ENCODE data around the gene SYT1. TPM values are rescaled to one million over a fixed set of nuclear protein-coding genes. Genes with fewer than 3 reads are reported as not detected.

Gene SYT1
- total RNA-seq, 1 donor from 2014 or later = not detected

DNA sequence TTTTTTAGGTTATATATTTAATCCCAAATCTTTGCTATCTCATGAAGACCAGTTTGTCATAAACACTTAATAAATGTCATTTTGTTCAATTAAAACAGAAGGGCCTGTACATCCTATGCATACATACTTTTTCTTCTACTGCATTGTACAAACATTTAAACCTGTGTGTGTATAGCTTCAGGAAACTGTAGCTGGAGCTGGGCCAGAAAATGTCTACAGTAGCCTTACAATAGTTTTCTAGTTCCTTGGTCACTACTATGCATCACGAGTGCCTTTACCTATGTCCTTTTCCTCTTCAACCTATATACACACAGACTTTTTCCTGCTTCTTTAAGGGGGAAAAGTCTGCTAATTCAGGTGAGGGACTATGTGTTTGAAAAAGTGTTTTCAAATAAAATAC lies 523.4 kb downstream of the SYT1 start:
- intact Hi-C loops (cut with micrococcal nuclease) = no loop called here

DNA sequence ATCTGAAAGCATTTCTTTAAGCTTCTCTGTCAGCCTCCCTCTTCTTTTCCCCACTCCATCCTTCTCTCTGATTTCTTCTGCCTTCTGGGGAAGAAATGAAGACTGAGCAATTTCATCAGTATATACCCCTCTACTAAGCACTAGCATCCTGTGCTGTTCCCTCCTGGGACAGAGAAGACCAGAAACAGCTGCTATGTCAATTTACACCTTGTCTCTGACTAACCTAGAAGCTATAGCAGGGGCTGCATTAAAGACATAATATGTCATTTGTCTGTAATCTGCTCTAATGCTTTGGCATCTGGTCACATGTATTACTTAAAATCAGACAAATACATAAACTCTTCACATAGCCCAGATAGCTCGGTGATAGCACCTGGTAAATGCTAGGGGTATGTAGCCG lies 529.3 kb downstream of the SYT1 start:
- intact Hi-C loops (cut with micrococcal nuclease) = no loop called here

DNA sequence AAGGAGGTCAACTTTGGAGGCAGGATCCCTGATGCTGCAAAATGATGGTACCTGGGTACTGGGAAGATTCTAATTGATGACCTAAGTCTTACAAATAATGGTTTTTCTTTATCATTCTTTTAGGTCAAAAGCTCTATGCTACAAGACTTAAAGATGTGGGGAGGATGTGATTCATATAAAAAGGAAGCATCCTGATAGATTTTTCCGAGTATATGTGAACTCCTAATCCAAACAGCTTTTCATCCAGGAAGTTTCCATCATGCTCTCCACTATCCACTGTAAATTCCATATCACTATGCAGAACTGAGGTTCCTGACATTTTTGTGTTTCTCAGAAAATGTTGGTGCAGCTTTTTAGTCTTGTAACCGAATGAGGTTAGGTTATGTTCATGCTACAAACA lies 533.0 kb downstream of the SYT1 start:
- intact Hi-C loops (cut with micrococcal nuclease) = no loop called here

DNA sequence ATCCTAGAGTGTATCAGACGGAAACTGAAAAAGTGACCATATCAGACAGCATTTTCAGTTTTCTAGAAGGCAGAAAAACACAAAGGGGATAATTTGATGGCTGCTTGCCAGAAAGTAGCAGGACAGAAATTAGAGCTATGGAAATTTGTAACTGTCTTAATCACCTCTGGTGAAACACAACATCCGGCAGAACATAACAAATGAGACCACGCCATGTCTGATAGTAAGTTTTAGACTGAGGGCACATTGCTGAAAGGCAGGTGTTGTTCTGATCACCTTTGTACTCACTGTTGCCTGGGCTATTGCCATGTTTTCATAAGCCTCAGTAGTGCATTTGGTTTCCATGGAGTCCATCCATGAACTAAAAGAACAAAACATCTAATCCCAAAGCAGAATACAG lies 535.9 kb downstream of the SYT1 start:
- intact Hi-C loops (cut with micrococcal nuclease) = no loop called here

DNA sequence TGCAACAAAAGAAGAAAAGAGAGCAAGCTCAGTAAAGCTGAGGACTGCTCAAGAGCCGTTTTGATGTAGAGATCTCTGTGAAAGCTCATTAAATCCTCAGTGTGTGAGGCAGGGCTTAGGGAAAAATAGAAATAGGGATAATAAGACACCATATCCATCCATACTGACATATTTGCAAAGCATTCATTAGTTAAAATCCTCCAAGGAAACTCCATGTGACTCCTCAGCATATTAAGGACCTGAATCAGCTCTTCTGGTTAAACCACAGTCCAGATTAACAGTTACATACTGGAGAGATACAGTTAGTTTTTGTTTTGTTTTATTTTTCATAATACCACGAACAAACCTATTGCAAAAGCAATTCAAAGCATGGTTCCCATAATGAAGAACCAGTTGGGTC lies 538.0 kb downstream of the SYT1 start:
- intact Hi-C loops (cut with micrococcal nuclease) = no loop called here

DNA sequence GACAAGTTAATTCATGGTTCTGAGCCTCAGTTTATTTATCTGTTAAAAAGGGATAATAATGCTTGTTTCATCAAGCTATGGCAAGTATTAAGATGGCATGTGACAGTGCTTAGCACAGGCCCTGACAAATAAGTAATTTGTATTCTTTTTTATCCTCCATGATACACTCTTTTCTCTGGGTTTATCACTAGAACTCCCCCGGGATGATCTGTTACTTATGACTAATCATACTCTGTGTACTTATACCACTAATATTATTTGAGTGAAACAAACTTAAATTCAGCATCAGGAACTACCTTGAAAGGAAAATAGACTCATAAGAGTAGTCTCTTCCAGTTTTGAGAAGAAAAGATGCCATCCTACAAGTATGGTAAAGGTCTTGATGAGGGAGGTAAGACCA lies 542.4 kb downstream of the SYT1 start:
- intact Hi-C loops (cut with micrococcal nuclease) = loop anchor here (5.0 kb wide), 1 partner anchor 330 kb away; no protein-coding TSS in a partner anchor

DNA sequence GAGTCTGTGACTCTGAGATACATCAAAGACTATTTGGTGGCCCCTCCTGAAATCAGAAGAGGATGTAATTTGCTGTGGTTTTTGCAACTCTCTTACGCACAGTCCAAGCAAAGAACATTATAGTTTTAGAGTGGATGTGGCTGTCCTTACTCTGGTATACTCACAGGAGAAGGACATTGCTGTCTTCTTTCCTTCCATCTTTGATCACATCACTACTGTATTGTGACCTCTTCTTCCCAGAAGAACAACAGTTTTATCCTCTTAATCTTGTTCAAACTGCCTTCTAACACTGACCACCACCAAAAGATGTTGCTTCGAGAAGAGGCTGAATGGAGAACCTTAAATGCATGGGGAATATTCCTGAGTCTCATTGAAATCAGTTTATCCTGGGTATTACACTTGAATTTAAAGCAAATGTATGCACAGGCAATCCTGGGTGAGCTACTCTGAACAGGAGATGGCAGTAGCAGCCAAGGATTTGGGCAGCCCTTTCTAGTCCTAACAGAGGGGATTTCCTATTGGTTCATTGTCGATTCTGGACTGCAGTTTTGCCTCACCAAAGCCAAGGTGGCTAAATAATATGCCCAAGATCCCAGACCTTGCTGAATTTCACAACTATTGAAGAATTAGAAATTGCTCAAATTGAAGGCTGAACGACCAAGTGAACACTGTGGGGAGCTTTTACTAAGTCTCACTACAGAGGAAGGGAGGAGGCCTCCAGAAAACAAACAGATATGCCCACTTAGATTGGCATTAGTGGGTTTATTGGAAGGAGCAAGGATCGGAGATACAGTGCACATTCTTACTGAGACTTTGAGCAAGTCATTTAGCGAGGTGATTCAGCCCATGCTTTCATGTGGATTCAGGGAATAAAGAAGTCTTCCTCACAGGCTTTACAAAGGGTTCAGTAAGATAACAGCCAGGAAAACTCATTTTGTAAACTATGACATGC lies 543.4 kb downstream of the SYT1 start:
- intact Hi-C loops (cut with micrococcal nuclease) = loop anchor here (5.0 kb wide), 1 partner anchor 329 kb away; no protein-coding TSS in a partner anchor

DNA sequence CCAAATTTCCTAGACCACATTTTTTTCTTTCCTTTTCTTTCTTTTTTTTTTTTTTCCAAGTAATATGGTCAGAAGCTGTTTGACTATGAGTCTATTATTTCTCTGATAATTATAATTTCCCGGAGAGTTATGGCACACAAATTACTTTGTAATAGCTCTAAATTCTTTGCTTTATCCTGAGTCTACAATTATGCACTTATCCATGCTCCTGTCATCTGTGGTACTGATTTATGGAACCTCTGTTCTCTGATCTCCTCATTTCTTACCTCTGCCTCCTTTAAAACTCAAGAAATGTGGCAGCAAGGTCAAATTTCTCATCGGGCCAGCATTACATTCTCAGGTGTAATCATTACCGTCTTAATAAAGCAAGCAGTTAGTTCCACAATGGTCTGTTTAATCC lies 544.1 kb downstream of the SYT1 start:
- intact Hi-C loops (cut with micrococcal nuclease) = loop anchor here (5.0 kb wide), 1 partner anchor 329 kb away; no protein-coding TSS in a partner anchor

DNA sequence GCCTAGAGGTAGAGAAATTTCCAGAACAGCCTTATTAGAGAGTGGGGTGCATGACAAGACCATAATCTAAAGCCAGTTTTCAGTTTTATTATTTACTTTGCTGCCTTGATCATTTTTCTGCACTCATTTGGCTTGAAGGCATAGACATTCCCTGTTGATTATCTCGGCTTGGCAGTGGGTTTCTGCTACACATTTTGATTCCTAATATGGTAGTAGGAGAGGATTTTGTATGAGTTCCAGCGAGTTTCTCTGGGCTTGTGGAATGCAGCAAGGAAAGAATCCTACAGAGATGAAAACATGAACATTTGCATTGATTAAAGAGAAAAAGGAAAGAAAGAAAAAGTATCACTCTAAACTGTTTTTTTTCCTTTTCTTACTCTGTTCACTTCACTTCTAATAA lies 545.0 kb downstream of the SYT1 start:
- intact Hi-C loops (cut with micrococcal nuclease) = loop anchor here (5.0 kb wide), 1 partner anchor 328 kb away; no protein-coding TSS in a partner anchor

DNA sequence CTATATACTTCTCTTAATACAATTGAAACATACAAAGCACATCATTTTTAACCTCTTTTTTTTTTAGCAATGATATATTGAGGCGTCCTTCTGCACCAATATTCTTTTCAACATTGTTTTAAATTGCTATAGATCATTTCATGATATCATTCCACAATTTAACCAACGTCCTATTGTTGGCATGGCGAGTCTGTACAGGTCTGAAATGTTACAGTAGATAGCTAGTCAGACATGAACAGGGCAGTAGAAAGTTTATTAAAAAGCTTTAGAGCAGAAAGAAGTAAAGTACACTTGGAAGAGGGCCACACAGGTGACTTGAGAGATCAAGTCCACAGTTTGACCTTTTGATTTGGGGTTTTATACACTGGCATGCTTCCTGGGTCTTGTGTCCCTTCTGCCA lies 547.2 kb downstream of the SYT1 start:
- intact Hi-C loops (cut with micrococcal nuclease) = no loop called here

DNA sequence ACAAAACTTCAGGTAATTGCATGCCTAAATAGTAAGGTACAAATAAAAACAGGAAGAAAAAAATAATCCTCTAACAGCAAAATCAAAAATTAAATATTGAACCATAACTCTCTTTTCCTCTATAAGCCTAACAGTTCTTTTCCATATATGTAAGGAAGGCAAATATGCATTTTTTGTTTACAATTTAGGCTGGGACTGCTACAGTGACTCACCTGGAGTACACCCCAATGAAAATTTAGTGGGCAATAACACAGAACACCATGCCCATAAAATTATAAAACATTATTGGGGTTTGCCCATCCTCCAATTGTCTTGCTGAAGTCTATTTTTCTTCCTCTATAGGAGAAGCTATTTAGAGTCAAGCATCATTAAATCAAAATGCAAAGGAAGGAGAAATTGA lies 549.2 kb downstream of the SYT1 start:
- intact Hi-C loops (cut with micrococcal nuclease) = no loop called here

DNA sequence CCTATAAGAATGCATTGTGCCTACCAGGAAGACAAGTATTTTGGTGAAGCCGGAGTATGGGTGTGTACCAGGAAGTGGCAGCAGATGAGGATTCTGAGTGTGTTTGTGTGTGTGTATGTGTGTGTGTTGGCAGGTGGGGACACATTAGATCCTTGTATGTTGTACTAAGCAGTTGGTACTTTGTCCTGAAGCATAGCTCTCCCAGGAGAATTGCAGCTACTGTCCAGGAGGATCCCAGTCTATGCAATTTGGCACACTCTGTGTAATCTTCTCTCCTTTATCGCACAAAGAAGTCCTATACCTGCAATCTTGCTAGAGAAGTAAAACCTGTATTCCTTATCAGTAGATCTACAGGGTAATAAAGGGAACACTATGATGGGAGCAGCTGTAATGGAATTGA lies 549.7 kb downstream of the SYT1 start:
- intact Hi-C loops (cut with micrococcal nuclease) = no loop called here

DNA sequence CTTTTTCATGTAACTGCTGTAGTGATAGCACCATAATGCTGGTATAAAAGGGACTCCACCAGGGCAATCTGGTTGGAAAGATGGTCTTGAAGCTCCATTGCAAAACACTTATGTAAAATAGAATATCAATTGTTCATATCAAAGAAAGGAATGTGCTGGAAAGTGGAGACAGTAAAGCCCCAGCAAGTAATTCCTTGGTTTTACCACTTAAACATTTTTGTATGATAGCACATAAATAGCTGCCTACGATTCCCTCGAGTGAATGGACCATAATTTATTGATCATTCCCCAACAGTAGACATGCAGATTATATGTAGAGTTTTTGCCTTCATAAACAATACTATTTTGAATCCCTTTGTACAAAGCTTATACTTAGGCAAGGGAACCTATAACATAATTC lies 550.7 kb downstream of the SYT1 start:
- intact Hi-C loops (cut with micrococcal nuclease) = no loop called here

DNA sequence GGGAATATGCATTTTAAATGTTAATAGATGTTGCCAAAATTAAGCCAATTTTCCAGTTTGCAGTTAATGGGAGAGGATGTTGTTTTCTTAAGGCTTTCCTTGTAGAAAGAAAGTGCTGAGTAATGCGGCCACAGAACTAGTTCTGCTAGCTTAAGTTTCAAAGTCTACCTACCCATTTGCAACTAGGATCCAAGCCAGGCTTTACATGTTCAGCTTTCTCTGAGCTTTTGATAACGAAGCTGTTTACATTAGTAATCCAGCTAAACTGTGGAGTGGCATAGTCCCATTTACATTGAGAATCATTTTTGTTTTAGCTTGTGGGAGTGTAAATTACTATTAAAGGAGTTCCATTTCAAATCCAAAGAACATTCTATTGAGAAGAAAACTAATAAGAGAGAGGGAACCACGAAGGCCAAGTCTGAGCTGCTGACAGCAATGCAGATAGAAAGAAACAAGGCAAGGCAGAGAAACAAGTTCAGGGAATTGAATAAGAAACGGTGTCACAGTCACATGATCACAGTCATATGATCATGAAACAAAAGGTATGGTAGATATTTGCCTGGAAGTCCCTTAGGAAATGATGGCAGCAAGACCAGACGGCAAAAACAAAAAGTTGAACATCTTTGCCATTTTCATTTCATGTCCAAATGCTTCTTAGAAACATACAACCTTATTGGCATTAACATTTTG lies 551.3 kb downstream of the SYT1 start:
- intact Hi-C loops (cut with micrococcal nuclease) = no loop called here

DNA sequence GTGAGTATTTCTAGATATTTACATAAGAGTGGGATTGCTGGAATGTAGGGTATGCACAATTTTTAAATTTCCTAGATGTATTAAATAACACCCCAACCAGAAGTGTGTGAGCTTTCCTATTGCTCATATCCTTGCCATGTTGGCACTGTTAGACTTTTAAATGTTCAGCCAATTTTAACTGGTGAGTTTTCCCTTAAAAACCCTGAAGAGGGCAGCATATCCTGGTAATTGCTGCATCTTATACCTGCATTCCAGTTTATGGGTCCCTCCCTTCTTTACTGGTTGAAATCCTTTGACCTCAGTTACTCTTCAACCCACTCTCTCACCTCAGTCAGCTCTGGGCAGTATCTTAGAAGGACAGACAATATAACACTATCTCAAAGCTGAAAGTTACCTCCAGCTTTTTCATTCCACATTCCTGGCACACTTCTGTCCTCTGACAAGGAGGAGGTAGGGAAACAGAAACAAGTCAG lies 555.6 kb downstream of the SYT1 start:
- intact Hi-C loops (cut with micrococcal nuclease) = loop anchor here (5.0 kb wide), 1 partner anchor 317 kb away; no protein-coding TSS in a partner anchor

DNA sequence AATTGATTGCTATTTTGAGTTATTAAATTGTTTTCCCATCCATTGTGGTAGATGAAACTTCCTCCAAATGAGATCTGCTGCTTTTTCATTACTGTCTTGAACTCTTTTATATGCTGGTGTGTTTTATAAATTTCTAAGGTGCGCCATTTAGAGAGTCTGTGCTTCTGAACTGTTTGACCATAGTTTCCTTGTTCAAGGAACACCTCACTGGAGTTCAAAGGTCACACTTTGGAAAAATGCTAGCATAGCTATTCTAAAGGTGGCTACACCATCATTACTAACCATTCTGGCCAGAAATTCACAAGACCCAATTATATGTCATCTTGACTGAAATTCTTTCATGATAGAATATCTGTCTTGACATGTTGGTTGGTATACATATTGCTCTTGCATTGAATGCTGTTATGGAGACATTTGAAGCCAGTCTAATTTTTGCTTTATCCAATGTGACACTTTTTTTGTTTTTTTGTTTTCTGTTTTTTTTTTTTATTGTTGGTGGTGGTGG lies 556.7 kb downstream of the SYT1 start:
- intact Hi-C loops (cut with micrococcal nuclease) = loop anchor here (5.0 kb wide), 1 partner anchor 316 kb away; no protein-coding TSS in a partner anchor

DNA sequence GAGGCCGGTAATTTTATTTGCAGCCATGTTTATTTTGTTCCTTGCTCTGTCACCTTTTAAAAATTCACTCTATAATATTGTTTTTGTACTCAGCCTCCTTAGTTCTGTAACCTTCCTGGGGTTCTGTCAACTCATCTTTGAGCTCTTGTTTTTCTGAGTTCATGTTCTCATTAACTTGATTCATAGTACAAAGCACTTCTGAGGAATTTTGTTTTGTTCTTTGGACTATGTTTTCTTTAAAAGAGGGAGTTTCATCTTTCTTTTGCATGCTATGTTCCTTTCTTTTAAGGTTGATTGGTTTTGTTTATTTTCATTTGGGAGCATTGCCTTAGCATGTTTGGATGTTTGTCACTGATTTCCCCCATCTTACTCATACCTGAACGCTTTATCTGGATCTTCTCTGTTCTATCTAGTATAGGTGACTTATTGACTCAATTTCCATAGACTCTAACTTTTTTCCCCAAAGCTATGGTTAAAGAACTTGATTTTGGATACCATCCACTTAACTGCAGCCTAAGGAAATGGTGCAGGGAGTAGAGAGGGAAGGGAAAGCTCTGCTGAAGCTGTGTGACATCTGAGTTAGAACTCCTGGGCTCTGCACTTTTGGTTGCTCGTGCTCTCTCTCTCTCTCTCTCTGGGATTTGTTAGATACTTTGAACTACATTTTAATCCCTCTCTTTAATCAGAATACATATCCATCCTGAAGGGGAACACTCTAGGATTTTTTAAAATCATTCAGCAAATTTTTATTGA lies 557.7 kb downstream of the SYT1 start:
- intact Hi-C loops (cut with micrococcal nuclease) = loop anchor here (5.0 kb wide), 1 partner anchor 315 kb away; no protein-coding TSS in a partner anchor

DNA sequence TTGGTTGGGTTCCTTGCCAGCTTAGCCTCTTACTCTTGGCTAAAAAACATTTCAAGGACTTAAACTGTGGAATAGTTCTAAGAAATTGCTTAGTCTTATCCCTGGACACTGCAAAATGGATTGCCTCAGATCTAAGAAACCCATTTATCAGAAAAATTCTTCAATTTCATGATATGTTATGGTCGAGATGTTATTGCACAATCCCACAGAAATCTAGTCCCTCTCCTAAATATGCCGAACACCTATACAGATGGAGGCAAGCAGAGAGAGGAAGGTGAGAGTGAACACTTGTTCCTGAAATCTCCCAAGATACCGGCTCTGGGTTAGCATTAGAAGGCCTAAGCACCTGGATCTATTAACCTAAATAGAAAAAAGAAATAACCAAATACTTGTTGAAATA lies 559.0 kb downstream of the SYT1 start:
- intact Hi-C loops (cut with micrococcal nuclease) = loop anchor here (5.0 kb wide), 1 partner anchor 314 kb away; no protein-coding TSS in a partner anchor

DNA sequence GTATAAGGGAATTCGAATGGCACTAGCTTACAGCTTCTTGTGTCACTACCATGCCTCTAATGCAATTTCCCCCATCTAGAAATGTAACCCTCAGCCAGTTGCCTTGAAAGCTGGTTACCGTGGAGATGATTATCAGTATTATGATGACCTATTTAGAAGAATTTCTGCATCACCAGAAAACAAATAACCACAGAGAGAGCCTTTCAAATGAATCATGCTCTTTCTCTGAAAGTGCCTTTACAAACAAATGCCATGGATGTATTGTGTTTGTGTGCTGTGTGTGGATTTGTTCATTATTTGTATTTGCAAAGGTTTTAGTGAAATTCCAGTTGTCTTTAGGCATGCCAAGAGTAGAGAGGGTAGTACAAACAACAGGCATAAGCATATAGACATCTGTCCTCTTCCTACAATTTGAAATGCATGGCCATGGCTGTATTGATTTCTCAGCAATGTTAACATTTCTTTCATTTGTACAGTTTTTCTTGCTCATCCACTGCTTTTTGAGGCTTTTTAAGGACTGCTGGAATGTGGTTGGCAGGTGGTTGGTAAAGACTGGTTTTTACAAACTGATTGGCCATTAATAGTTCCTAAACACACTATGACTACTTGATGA lies 559.6 kb downstream of the SYT1 start:
- intact Hi-C loops (cut with micrococcal nuclease) = loop anchor here (5.0 kb wide), 1 partner anchor 313 kb away; no protein-coding TSS in a partner anchor

DNA sequence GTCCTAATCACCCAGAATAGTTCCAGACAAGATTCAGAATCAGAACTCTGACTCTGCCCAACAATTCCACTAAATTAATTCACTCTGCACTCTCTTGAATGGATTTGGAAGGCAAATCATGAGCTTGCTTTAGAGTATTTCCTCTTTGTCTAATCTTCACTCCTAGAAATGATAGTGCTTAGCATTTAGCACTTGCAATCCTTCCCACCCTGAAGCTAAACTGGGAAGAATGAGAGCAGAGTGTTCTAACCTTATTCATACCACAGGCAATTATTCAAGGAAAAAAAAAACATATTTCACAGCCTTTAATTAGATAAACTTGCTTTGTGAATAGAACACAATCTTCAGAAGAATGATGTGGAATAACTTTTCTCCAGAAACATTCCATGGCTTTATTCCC lies 561.5 kb downstream of the SYT1 start:
- intact Hi-C loops (cut with micrococcal nuclease) = no loop called here

All from T-helper 1 cell treated with Interleukin-12 subunit alpha and Interleukin-12 subunit beta and Interleukin-4 antibody, amounts not matched to agents 30 ng/mL and 1 ng/mL, for 36 hours (primary cell).